ENCODE data around the gene PLPP6. TPM values are rescaled to one million over a fixed set of nuclear protein-coding genes. Genes with fewer than 3 reads are reported as not detected.

PLPP6 gene
- total and polyA plus RNA-seq, 2 donors (not counting 3 experiments of a cell fraction or from before 2014, with no cell fraction given) = 6.3 to 6.4 TPM

DNA sequence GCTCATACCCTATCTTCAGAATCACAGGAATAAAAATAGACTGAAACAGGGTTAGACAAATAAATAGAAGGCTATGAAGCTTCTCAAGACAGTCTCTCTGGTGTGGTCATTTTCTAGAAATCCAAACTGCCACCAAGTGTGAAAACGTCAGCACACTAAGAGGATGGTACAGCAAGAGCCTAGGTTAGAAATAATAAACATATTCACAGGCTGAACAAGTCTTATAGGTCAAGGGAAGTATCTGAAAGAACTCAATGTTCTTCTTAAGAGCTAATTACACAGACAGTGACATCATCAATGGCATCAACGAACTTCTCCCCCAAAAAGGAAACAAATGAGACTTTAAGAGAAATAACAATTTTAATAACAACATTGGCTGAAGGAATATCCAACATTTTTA is 22.7 kb upstream of the PLPP6 start:
- CTCF ChIA-PET = interaction anchor here (1.0 to 4.1 kb wide), 25 partner anchors 11 to 1782 kb away, joined by 3 to 114 read pairs (median 5); partner anchors contain the start of genes CDC37L1, PLPP6 and SLC1A1
- FAIRE-seq (no peak), DNase-seq (ENCODE audit: low read depth, low spot score) (no peak)
- no peak for TF ChIP-seq FOS (IDR thresholded peaks at IDR 0.05; ENCODE audit: borderline replicate concordance, insufficient read depth, low read length)
- TF ChIP-seq EZH2 (IDR thresholded peaks at IDR 0.05; ENCODE audit: borderline replicate concordance, low read depth, low read length, severe bottlenecking) = no peak
- no peak for TF ChIP-seq POLR2AphosphoS5 (IDR thresholded peaks at IDR 0.05; ENCODE audit: insufficient read depth, low read depth, low read length)
- TF ChIP-seq, protein P1, sequence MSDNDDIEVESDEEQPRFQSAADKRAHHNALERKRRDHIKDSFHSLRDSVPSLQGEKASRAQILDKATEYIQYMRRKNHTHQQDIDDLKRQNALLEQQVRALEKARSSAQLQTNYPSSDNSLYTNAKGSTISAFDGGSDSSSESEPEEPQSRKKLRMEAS (IDR thresholded peaks at IDR 0.05; ENCODE audit: insufficient read depth, insufficient read length) = no peak
- no peak for TF ChIP-seq JUN (IDR thresholded peaks at IDR 0.05; ENCODE audit: borderline replicate concordance, insufficient read depth, insufficient read length, low read depth)
- no peak for TF ChIP-seq POLR2A (IDR thresholded peaks at IDR 0.05; ENCODE audit: low read depth, low read length)
- TF ChIP-seq, protein P2, sequence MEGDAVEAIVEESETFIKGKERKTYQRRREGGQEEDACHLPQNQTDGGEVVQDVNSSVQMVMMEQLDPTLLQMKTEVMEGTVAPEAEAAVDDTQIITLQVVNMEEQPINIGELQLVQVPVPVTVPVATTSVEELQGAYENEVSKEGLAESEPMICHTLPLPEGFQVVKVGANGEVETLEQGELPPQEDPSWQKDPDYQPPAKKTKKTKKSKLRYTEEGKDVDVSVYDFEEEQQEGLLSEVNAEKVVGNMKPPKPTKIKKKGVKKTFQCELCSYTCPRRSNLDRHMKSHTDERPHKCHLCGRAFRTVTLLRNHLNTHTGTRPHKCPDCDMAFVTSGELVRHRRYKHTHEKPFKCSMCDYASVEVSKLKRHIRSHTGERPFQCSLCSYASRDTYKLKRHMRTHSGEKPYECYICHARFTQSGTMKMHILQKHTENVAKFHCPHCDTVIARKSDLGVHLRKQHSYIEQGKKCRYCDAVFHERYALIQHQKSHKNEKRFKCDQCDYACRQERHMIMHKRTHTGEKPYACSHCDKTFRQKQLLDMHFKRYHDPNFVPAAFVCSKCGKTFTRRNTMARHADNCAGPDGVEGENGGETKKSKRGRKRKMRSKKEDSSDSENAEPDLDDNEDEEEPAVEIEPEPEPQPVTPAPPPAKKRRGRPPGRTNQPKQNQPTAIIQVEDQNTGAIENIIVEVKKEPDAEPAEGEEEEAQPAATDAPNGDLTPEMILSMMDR (IDR thresholded peaks at IDR 0.05; ENCODE audit: extremely low read depth in 1 of 2, insufficient read depth in 1 of 2, low read depth in 1 of 2, low read length in 2 of 2) = no peak
- no peak for TF ChIP-seq GATA2 (IDR thresholded peaks at IDR 0.05; ENCODE audit: insufficient read depth, insufficient read length, low read depth, low read length)
- TF ChIP-seq MYC (IDR thresholded peaks at IDR 0.05; ENCODE audit: low read depth, low read length) = no peak
- no peaks in the 10 kb centered on the region for H3K4me1 ChIP-seq (ENCODE audit: control insufficient read depth, extremely low read depth, insufficient read depth, low read length)
- POLR2A ChIA-PET = no interaction called here
- H3K79me2 ChIP-seq (ENCODE audit: control insufficient read depth, insufficient read depth, low read length) = no peaks in the 10 kb centered on the region
- no peaks in the 10 kb centered on the region for H3K36me3 ChIP-seq (ENCODE audit: control insufficient read depth in 2 of 2, extremely low read depth in 1 of 2, insufficient read depth in 2 of 2, low read length in 2 of 2)
- no peak overlapping the region for H2AFZ ChIP-seq (ENCODE audit: low read depth, low read length)
- H3K9ac ChIP-seq (replicated peaks; ENCODE audit: extremely low read depth, insufficient read depth, low read length) = no peak overlapping the region
- H3K27me3 ChIP-seq (ENCODE audit: control insufficient read depth in 2 of 2, insufficient read depth in 2 of 2, low read length in 2 of 2) = no peaks in the 10 kb centered on the region
- no peaks in the 10 kb centered on the region for H3K9me1 ChIP-seq (replicated peaks; ENCODE audit: control insufficient read depth, extremely low read depth, insufficient read depth, low read length)
- intact Hi-C loops (cut with micrococcal nuclease) = no loop called here
- dilution Hi-C loops (cut with MboI; ENCODE audit: extremely low pct_ligation_motif_present, low sequenced_read_pairs) = no loop called here
- no peak overlapping the region for H3K4me2 ChIP-seq (ENCODE audit: insufficient read depth, low read length)
- no peaks in the 10 kb centered on the region for H4K20me1 ChIP-seq (replicated peaks; ENCODE audit: control insufficient read depth, extremely low read depth, insufficient read depth, low read length)
- H3K9me3 ChIP-seq (replicated peaks; ENCODE audit: control insufficient read depth, insufficient read depth, low read length) = no peaks in the 10 kb centered on the region
- no peak overlapping the region for H3K27ac ChIP-seq (ENCODE audit: insufficient read depth, low read depth, low read length)
- H3K4me3 ChIP-seq (replicated peaks in 1 of 3; ENCODE audit: insufficient read depth in 1 of 3, low read depth in 1 of 3, low read length in 3 of 3) = no peak overlapping the region
- BruUV-seq (replicated peaks) = no TSS peak
